Urinary bladder (tissue), 4 donors: ENCODE results near the gene TMC5. TPM values are rescaled to one million over a fixed set of nuclear protein-coding genes. Genes with fewer than 3 reads are reported as not detected.

Experiments
- DNase-seq: peaks from one replicate; pipeline ENCODE4 v3.0.0-alpha.2; 2015; ENCODE audit errors: extremely low spot score
- H3K27ac ChIP-seq: one replicate; pipeline ENCODE4 v1.5.1; 2013; ENCODE audit warnings: low read depth, mild to moderate bottlenecking, moderate library complexity
- H3K36me3 ChIP-seq: one replicate; pipeline ENCODE4 v1.6.1; 2013; ENCODE audit warnings: mild to moderate bottlenecking, moderate library complexity; ENCODE audit not compliant: insufficient read depth
- H3K4me1 ChIP-seq: one replicate; pipeline ENCODE4 v1.6.1; 2013; ENCODE audit warnings: mild to moderate bottlenecking, moderate library complexity; ENCODE audit not compliant: insufficient read depth
- H3K4me3 ChIP-seq: one replicate; pipeline ENCODE4 v1.5.1; 2013; ENCODE audit warnings: low read depth, low read length
- WGBS: extraction: QIAGEN DNeasy Blood & Tissue Kit; methylation state at CpG from one replicate; pipeline ENCODE4 v1.1.7; 2013; 5-methylcytosine and 5-hydroxymethylcytosine counted together
- polyA plus RNA-seq: library from polyadenylated mRNA; stranded (reverse); fragments of 200-250 nt; gene quantifications from one replicate; pipeline ENCODE4 v1.2.3, GENCODE V29; 2013
- total RNA-seq: library from RNA; depleted of rRNA; stranded (reverse); fragments of >200 nt; gene quantifications from one replicate; pipeline ENCODE4 v1.2.3, GENCODE V29; 2014
- donor health status: healthy with polysubstance abuse.
- donor health status: healthy.

The TMC5 gene
- total and polyA plus RNA-seq, 2 donors, result 0.05 to 0.32 TPM

DNA sequence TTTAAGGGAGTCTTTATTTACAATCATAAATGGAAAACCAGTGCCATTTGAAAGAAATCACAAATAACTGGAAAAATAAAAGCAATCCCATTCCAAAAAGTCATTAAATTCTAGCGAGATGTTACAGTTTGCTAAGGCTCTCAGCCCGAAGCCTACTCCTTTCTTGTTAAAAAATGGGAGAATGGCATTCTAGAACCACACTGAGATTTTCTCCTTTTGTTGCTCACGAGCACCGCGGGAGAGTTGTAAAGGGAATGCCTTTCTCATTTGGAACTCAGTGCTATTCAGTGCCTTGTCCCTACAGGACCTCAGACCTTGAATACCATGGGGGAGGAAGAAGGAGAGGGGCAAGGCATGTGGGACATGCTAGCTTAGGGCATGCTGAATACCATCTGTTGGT lies 67.9 kb downstream of the TMC5 start:
- WGBS, result 83% methylated on average over 5 of the region's 5 CpGs
- Histone ChIP-seq H3K4me1 (no peaks in the 10 kb centered on the region), H3K36me3 (no peaks in the 10 kb centered on the region), H3K27ac (no peak overlapping the region), H3K4me3 (no peak overlapping the region)
- DNase-seq, result no peak

DNA sequence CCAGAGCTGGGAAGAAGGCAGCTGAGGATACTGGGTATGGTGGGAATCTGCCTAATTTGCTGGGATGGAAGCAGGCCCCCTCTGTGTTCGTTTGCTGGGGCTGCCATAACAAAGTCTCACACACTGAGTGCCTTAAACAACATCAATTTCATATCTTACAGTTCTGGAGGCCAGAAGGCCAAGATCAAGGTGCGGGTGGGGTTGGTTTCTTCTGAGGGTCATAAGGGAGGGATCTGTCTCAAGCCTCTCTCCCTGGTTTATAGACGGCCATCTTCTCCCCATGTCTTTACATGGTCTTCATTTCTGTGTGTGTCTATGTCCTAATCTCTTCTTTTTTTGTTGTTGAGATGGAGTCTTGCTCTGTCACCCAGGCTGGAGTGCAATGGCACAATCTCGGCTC lies 68.4 kb downstream of the TMC5 start:
- no peak overlapping the region for H3K4me3 ChIP-seq
- DNase-seq, result no peak
- H3K27ac ChIP-seq, result no peak overlapping the region
- no peaks in the 10 kb centered on the region for H3K4me1 ChIP-seq
- H3K36me3 ChIP-seq, result no peaks in the 10 kb centered on the region
- WGBS, result 83% methylated on average over 4 of the region's 4 CpGs

DNA sequence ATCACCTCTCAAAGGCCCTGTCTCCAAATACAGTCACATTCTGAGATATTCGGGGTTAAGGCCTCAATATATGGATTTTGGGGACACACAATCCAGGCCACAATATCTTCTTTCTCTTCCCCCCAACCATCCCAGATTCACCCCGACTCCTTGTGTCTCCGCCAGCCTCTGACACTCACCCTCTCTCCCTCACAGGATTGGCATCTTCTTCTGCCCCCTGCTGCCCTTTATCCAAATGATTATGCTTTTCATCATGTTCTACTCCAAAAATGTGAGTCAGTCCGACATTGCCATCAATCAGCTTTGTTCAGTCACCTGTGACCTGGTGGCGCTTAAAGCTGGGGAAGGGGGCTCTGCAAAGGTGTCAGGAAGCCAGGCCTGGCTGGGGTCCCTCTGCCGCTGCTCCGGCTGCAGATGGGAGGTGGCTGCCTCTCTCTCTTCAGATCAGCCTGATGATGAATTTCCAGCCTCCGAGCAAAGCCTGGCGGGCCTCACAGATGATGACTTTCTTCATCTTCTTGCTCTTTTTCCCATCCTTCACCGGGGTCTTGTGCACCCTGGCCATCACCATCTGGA lies 69.2 kb downstream of the TMC5 start:
- no peak for DNase-seq
- Histone ChIP-seq H3K27ac (no peak overlapping the region), H3K36me3 (no peaks in the 10 kb centered on the region), H3K4me1 (no peaks in the 10 kb centered on the region), H3K4me3 (no peak overlapping the region)
- 86% methylated on average over 10 of the region's 10 CpGs for WGBS

DNA sequence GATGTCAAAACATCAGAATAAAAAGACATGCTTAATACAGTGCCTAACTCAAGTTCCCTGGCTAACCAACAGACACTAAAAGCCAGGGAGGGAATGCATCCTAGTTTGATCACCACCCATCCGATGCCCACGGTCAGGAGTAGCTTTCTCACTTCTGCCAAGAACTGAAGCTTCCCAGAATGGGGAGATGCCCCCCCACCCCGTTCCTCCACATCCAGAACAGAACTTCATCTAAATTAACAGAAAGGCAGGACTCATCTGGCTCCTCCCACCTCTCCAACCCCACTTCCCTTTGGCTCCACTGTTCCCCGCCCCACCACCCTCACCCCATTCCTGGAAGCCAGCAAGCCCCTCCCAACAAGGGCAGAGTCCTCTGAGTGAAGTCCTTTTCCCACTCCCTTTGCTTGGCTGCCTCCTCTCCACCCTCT lies 70.5 kb downstream of the TMC5 start:
- Histone ChIP-seq H3K4me3 (no peak overlapping the region), H3K4me1 (no peaks in the 10 kb centered on the region), H3K36me3 (no peaks in the 10 kb centered on the region), H3K27ac (no peak overlapping the region)
- DNase-seq, result no peak
- WGBS, result 37% methylated on average over 4 of the region's 4 CpGs

DNA sequence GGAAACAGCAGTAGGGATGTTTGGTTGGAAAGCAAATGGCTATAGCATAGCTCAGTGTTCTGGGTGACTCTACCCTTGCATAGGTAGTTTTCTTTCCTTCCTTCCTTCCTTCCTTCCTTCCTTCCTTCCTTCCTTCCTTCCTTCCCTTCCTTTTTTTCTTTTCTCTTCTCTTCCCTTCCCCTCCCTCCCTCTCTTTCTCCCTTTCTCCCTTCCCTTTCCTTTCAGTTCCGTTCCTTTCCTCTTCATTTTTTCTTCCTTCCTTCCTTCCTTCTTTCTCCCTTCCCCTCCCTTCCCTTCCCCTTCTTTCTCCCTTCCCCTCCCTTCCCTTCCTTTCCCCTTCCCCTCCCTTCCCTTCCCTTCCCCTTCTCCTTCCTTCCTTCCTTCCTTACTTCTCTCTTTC lies 72.9 kb downstream of the TMC5 start:
- Histone ChIP-seq H3K36me3 (no peaks in the 10 kb centered on the region), H3K4me3 (no peak overlapping the region), H3K27ac (no peak overlapping the region), H3K4me1 (no peaks in the 10 kb centered on the region)
- no peak for DNase-seq
- 79% methylated on average over 1 of the region's 1 CpG for WGBS

DNA sequence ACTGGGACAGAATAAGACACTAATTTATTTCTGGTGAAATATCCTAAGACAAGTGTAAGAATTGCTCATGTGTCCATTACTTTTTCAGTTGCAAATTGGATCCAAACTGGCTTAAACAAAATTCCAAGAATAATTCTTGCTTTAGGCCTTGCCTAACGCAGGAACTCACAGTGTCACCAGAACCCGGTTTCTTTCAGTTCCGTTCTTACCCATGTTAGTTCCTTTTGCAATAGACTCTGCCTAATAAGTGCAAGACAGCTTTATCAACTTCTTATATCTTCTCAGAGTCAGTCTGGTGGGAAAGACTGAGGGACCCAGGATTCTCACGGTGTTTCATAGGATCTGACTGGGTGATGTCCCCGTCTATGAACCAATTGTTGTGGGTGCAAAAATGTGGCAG lies 79.5 kb downstream of the TMC5 start:
- Histone ChIP-seq H3K4me1 (no peaks in the 10 kb centered on the region), H3K36me3 (no peaks in the 10 kb centered on the region), H3K4me3 (no peak overlapping the region), H3K27ac (no peak overlapping the region)
- WGBS, result 83% methylated on average over 5 of the region's 5 CpGs
- DNase-seq, result no peak

DNA sequence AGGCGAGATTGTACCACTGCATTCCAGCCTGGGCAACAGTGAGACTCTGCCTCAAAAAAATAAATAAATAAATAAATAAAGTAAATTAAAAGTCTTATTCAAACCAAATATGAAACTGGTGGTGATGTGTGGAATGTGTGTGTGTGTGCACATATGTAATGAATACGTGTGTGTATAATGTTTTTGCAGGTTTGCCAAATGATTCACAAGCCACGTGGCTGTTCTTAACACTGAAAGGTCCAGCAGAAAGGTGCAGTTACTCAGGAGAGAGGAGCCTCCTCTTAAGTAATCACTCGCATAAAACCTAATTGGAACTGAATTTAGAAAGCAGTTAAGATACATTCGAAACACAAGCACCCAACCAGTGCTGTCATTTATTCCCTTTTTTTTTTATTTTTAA lies 81.3 kb downstream of the TMC5 start:
- Histone ChIP-seq H3K4me3 (no peak overlapping the region), H3K4me1 (no peaks in the 10 kb centered on the region), H3K27ac (no peak overlapping the region), H3K36me3 (no peaks in the 10 kb centered on the region)
- WGBS, result 72% methylated on average over 5 of the region's 5 CpGs
- no peak for DNase-seq

DNA sequence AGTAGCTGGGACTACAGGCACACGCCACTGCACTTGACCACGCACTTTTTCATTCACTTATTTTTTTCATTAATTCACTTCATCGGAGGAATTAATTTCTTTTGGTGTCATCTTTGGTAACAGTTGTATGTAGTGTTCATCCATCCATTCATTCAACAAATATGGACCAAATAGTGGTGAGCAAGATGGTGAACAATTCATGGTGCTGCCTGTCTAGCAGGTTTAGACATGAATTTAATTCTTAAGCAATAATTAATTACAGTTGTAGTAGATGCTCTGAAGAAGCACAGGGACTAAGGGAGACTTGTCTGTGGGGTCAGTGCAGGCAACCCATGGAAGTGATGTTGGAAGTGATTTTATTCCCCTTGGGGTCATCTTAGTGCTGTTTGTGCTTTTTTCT lies 81.8 kb downstream of the TMC5 start:
- no peak overlapping the region for H3K27ac ChIP-seq
- no peaks in the 10 kb centered on the region for H3K36me3 ChIP-seq
- no peak overlapping the region for H3K4me3 ChIP-seq
- 94% methylated on average over 3 of the region's 3 CpGs for WGBS
- H3K4me1 ChIP-seq, result no peaks in the 10 kb centered on the region
- no peak for DNase-seq

DNA sequence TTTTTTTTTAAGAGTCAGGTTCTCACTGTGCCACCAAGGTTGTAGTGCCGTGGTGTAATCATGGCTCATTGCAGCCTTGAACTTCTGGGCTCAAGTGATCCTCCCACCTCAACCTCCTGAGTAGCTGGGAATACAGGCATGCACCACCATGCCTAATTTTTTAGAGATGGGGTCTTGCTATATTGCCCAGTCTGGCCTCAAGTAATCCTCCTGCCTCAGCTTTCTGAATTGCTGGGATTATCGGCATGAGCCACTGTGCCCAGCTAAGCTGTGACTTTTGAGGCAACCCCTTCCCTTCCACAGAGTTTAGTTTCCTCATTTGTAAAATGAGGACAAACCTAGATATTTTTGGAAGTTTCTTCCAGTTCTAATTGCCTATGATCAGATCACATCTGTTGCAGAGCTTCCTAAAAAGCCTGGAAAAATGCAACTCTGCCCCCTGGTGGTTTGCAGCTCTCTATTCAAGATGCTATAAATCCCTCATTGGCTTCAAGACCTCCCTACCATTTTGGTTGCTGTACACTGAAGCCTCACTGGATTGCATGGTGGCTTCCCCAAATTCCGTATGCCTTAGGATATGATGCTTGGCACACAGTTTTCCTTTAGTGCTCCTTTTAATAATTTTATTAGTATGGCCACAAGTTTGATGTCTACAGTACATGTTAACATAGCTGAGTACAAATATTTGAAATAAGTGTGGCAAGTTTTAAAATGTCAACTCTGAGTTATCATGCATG lies 84.9 kb downstream of the TMC5 start:
- DNase-seq, result no peak
- Histone ChIP-seq H3K4me3 (no peak overlapping the region), H3K27ac (no peak overlapping the region), H3K36me3 (peaks cover 1% of the 10 kb centered on the region), H3K4me1 (no peaks in the 10 kb centered on the region)
- 93% methylated on average over 3 of the region's 3 CpGs for WGBS

DNA sequence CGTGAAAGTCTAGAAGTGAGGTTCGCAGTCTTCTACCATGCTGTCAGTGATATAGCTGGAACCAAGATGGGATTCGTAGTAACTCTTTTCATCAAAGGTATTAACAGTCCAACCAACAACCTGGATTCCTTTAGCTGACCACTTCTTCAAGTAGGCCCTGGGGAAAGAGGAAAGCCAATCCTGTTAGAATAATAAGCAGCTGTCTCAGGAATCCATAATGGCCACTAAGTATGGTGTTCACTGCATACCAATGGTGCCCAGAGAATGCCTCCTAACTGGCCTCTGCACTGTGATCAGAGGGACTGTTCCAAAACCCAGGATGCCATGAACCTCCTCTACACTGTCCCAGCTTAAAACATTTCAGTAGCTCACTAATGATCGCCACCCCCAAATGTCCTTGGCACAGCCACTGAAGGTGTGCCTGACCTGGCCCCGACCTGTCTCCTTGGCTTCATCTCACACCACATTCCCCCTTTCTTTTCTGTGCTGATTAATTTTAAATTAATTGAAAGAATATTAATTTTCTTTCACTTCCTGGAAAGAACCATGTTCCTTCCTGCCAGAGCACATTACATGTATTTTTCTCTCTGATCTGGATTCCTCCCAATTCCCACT lies 85.9 kb downstream of the TMC5 start:
- H3K4me1 ChIP-seq, result no peaks in the 10 kb centered on the region
- WGBS, result 93% methylated on average over 5 of the region's 5 CpGs
- DNase-seq, result no peak
- H3K27ac ChIP-seq, result no peak overlapping the region
- no peak overlapping the region for H3K4me3 ChIP-seq
- peaks cover 1% of the 10 kb centered on the region for H3K36me3 ChIP-seq

DNA sequence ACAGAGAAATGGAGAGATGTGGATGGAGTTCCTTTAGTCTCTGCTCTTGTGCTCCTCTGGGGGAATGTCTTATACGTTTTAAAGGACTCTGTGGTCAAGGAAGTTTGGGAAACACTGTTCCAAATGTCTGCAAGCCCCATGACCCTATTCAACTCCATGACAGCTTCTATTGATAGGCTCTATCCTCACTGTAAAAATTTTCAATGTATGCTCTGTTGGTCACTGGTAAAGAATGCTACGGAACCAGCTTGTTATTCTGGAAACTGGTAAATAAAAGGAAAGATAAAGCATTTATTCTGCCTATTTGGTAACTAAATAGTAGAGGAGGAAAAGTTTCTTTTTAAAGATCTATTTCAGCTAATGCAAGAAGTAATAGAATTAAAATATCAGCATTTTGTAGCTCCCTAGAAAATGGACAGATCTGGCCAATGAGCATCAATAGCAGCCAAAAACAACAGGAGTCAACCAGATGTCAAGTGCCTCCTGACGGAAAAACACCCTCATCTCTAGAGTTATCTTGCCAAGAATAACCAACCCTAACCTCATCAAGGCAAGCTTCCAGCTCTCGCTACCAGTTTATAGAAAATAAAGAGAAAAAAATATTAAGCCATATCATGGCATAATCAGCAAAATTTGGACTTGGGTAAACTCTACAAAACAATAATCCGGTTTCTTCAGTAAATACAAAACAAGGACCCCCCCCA lies 88.1 kb downstream of the TMC5 start:
- no peak overlapping the region for H3K27ac ChIP-seq
- DNase-seq, result no peak
- no peak overlapping the region for H3K4me3 ChIP-seq
- WGBS, result 72% methylated on average over 5 of the region's 5 CpGs
- peaks cover 1% of the 10 kb centered on the region for H3K36me3 ChIP-seq
- H3K4me1 ChIP-seq, result no peaks in the 10 kb centered on the region

DNA sequence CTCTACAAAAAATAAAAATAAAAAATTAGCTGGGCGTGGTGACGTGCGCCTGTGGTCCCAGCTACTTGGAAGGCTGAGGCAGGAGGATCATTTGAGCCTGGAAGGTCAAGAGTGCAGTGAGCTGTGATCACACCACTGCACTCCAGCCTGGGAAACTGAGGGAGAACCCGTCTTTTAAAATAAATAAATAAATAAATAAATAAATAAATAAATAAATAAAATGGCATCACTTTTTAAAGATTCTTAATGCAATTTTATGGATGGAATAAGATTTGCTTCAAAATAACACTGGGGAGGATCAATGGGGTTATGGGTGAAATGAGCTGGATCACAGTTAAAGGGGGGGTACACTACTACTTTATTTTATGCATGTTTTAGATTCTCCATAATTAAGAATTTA lies 89.3 kb downstream of the TMC5 start:
- H3K4me1 ChIP-seq, result no peaks in the 10 kb centered on the region
- WGBS, result 87% methylated on average over 4 of the region's 4 CpGs
- H3K36me3 ChIP-seq, result peaks cover 1% of the 10 kb centered on the region
- no peak overlapping the region for H3K27ac ChIP-seq
- no peak overlapping the region for H3K4me3 ChIP-seq
- no peak for DNase-seq

DNA sequence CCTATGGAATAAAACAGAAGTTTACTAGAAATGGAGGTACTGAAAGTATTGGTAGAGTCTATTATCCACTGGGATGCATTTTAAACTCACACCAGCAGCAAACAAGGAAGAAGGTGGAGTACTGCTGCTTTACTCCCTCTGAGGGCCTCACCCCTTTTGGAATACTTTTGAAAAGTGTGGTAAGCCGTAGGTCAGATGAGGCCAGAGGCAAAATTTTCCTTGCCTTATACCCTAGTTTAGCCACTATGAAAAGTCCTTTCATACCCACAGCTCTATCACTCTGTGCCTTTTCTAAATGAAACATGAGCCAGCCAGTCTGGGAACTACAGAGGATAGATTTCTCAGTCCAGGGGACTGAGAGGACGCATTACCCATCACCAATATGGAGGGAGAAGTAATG lies 90.2 kb downstream of the TMC5 start:
- no peak for DNase-seq
- H3K4me3 ChIP-seq, result no peak overlapping the region
- H3K27ac ChIP-seq, result no peak overlapping the region
- peaks cover 1% of the 10 kb centered on the region for H3K36me3 ChIP-seq
- H3K4me1 ChIP-seq, result no peaks in the 10 kb centered on the region
- WGBS, result 96% methylated on average over 2 of the region's 2 CpGs

DNA sequence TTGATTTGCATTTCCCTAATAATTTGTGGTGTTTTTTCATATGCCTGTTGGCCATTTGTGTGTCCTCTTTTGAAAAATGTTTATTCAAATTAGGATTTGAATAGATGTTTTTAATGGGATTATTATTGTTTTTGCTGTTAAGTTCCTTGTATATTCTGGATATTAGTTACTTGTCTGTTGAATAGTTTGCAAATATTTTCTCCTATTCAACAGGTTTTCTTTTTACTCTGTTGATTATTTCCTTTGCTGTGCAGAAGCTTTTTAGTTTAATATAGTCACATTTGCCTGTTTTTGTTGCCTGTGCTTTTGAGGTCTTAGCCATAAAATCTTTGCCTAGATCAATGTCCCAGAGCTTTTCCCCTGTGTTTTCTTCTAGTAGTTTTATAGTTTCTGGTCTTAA lies 94.6 kb downstream of the TMC5 start:
- no peaks in the 10 kb centered on the region for H3K36me3 ChIP-seq
- no peaks in the 10 kb centered on the region for H3K4me1 ChIP-seq
- no peak for DNase-seq
- H3K27ac ChIP-seq, result no peak overlapping the region
- no peak overlapping the region for H3K4me3 ChIP-seq
